Thyroid gland (tissue), 4 donors: ENCODE measurements around the gene CTRL. TPM values are rescaled to one million over a fixed set of nuclear protein-coding genes. Genes with fewer than 3 reads are reported as not detected.
A peak's percentile ranks its signal among the peaks of the same experiment; 100 is the strongest.

Experiments
- DNase-seq, 2 donors: peaks; one replicate each; pipeline ENCODE4 v3.0.0-alpha.2; 2019
- H3K27ac ChIP-seq, 3 donors: fragments of 200-600 bp; sonication (generic); 1 replicate in 2 of 3; 2 replicates in 1 of 3; pipeline ENCODE4 v1.5.1; 2016 to 2019; ENCODE audit warnings: mild to moderate bottlenecking in 1 of 3, moderate library complexity in 1 of 3
- H3K27me3 ChIP-seq: fragments of 200-600 bp; sonication (generic); one replicate; pipeline ENCODE4 v1.5.1; 2019
- H3K36me3 ChIP-seq, 2 donors: fragments of 200-600 bp; sonication (generic); one replicate each; pipeline ENCODE4 v1.5.1; 2016 to 2019
- H3K4me1 ChIP-seq, 2 donors: fragments of 200-600 bp; sonication (generic); one replicate each; pipeline ENCODE4 v1.5.1; 2017 to 2019
- H3K4me3 ChIP-seq, 3 donors: fragments of 200-600 bp; sonication (generic); replicated peaks in 1 of 3; 1 replicate in 2 of 3; 2 replicates in 1 of 3; pipeline ENCODE4 v1.5.1; 2016; ENCODE audit warnings: mild to moderate bottlenecking in 1 of 3
- H3K9me3 ChIP-seq: fragments of 200-600 bp; sonication (generic); one replicate; pipeline ENCODE4 v1.5.1; 2017
- CTCF ChIP-seq, 6 experiments: fragments of 200-600 bp in 3 of 6; fragments of 450-650 bp in 3 of 6; sonication (generic) in 3 of 6; IDR thresholded peaks; one replicate each; pipeline ENCODE4 v1.5.1; 2016 to 2019; ENCODE audit warnings: antibody characterized with exemption in 6 of 6, mild to moderate bottlenecking in 2 of 6, inconsistent platforms in 1 of 6, moderate library complexity in 1 of 6
- POLR2A ChIP-seq, 2 donors: fragments of 450-650 bp; IDR thresholded peaks; one replicate each; pipeline ENCODE4 v1.6.1; 2017; ENCODE audit warnings: antibody characterized with exemption in 2 of 2, mild to moderate bottlenecking in 2 of 2, moderate library complexity in 1 of 2
- WGBS, 2 donors: methylation state at CpG; one replicate each; pipeline ENCODE4 v1.1.5; 2017; 5-methylcytosine and 5-hydroxymethylcytosine counted together
- intact Hi-C: fragments of 100-400 bp; cut with DNase I; formaldehyde crosslinking; loops from one replicate; pipeline ENCODE4 v1.15.1; 2023
- total RNA-seq, 4 donors: library from RNA; depleted of rRNA; stranded (reverse); fragments of >200 nt; gene quantifications; one replicate each; pipeline ENCODE4 v1.2.3, GENCODE V29; 2016

The CTRL gene
- total RNA-seq, 4 donors from 2014 or later = 0.34 to 0.94 TPM; not detected in 2

GRCh38 chr16:67965668-67966548 is 34.2 kb upstream of the CTRL start:
- H3K4me1 ChIP-seq = peaks cover 43 to 64% of the 10 kb centered on the region in 2 donors
- peak overlapping the region; percentile 60 to 93 (median 92) for H3K27ac ChIP-seq
- intact Hi-C loops = no loop called here
- WGBS, 2 donors = 77 to 82% methylated on average over 9 to 11 of the region's 11 CpGs
- peaks cover 14 to 15% of the 10 kb centered on the region in 2 donors for H3K36me3 ChIP-seq
- H3K4me3 ChIP-seq = peak overlapping the region in 1 of 3 donors; percentile 94
- H3K27me3 ChIP-seq = no peaks in the 10 kb centered on the region
- H3K9me3 ChIP-seq = no peaks in the 10 kb centered on the region
- no peak for DNase-seq
- TF ChIP-seq CTCF (IDR thresholded peaks at IDR 0.05) (no peak), POLR2A (IDR thresholded peaks at IDR 0.05) (no peak)

GRCh38 chr16:67964477-67965131 is 32.9 kb upstream of the CTRL start:
- Histone ChIP-seq H3K9me3 (no peaks in the 10 kb centered on the region), H3K27me3 (no peaks in the 10 kb centered on the region), H3K27ac (no peak overlapping the region), H3K36me3 (peaks cover 14 to 18% of the 10 kb centered on the region in 2 donors), H3K4me3 (no peak overlapping the region), H3K4me1 (peaks cover 47 to 76% of the 10 kb centered on the region in 2 donors)
- WGBS, 2 donors = 90 to 93% methylated on average over 6 of the region's 6 CpGs
- no peak for TF ChIP-seq CTCF (IDR thresholded peaks at IDR 0.05)
- no peak for TF ChIP-seq POLR2A (IDR thresholded peaks at IDR 0.05)
- DNase-seq = no peak
- intact Hi-C loops = no loop called here

- Histone ChIP-seq H3K36me3 (peaks cover 19 to 20% of the 10 kb centered on the region in 2 donors), H3K4me1 (peaks cover 47 to 84% of the 10 kb centered on the region in 2 donors), H3K27ac (peak overlapping the region in 2 of 3 donors; percentile 29 to 30), H3K27me3 (no peaks in the 10 kb centered on the region), H3K9me3 (no peaks in the 10 kb centered on the region), H3K4me3 (no peak overlapping the region)
- intact Hi-C loops = no loop called here
- WGBS, 2 donors = 64 to 76% methylated on average over 17 to 28 of the region's 32 CpGs
- DNase-seq = peak; percentile 61 to 69
- no peak for TF ChIP-seq POLR2A (IDR thresholded peaks at IDR 0.05)
- no peak for TF ChIP-seq CTCF (IDR thresholded peaks at IDR 0.05)
These were observed 32.1 kb upstream of the CTRL start for GRCh38 chr16:67963662-67964321.

- Histone ChIP-seq H3K4me3 (no peak overlapping the region), H3K27ac (peak overlapping the region in 2 of 3 donors; percentile 29 to 30), H3K36me3 (peaks cover 23 to 24% of the 10 kb centered on the region in 2 donors), H3K4me1 (peaks cover 47 to 84% of the 10 kb centered on the region in 2 donors), H3K27me3 (no peaks in the 10 kb centered on the region), H3K9me3 (no peaks in the 10 kb centered on the region)
- DNase-seq = no peak
- 71 to 80% methylated on average over 2 of the region's 2 CpGs for WGBS, 2 donors
- intact Hi-C loops = no loop called here
- TF ChIP-seq CTCF (IDR thresholded peaks at IDR 0.05) (no peak), POLR2A (IDR thresholded peaks at IDR 0.05) (no peak)
These were observed 31.6 kb upstream of the CTRL start for GRCh38 chr16:67963292-67963661.
